ENCODE data around the gene PLD5. TPM values are rescaled to one million over a fixed set of nuclear protein-coding genes. Genes with fewer than 3 reads are reported as not detected.

PLD5 gene
- total and polyA plus RNA-seq, 2 donors (not counting 3 experiments of a cell fraction or from before 2014, with no cell fraction given), result not detected

- H3K27ac ChIP-seq (ENCODE audit: insufficient read depth, low read depth, low read length), result no peak overlapping the region
- no peak overlapping the region for H3K4me3 ChIP-seq (replicated peaks in 1 of 3; ENCODE audit: insufficient read depth in 1 of 3, low read depth in 1 of 3, low read length in 3 of 3)
- DNase-seq (ENCODE audit: low read depth, low spot score), result no peak
- H3K9ac ChIP-seq (replicated peaks; ENCODE audit: extremely low read depth, insufficient read depth, low read length), result no peak overlapping the region
- no peaks in the 10 kb centered on the region for H3K79me2 ChIP-seq (ENCODE audit: control insufficient read depth, insufficient read depth, low read length)
- BruUV-seq (replicated peaks), result no TSS peak
- peaks cover 4% of the 10 kb centered on the region for H3K9me3 ChIP-seq (replicated peaks; ENCODE audit: control insufficient read depth, insufficient read depth, low read length)
- POLR2A ChIA-PET, result no interaction called here
- CTCF ChIA-PET, result no interaction called here
- H3K36me3 ChIP-seq (ENCODE audit: control insufficient read depth in 2 of 2, extremely low read depth in 1 of 2, insufficient read depth in 2 of 2, low read length in 2 of 2), result no peaks in the 10 kb centered on the region
- dilution Hi-C loops (cut with MboI; ENCODE audit: extremely low pct_ligation_motif_present, low sequenced_read_pairs) (no loop called here), intact Hi-C loops (cut with micrococcal nuclease) (no loop called here)
- no peak overlapping the region for H3K4me2 ChIP-seq (ENCODE audit: insufficient read depth, low read length)
- no peaks in the 10 kb centered on the region for H3K9me1 ChIP-seq (replicated peaks; ENCODE audit: control insufficient read depth, extremely low read depth, insufficient read depth, low read length)
- H4K20me1 ChIP-seq (replicated peaks; ENCODE audit: control insufficient read depth, extremely low read depth, insufficient read depth, low read length), result no peaks in the 10 kb centered on the region
- H3K27me3 ChIP-seq (ENCODE audit: control insufficient read depth in 2 of 2, insufficient read depth in 2 of 2, low read length in 2 of 2), result no peaks in the 10 kb centered on the region
- TF ChIP-seq GATA2 (IDR thresholded peaks at IDR 0.05; ENCODE audit: insufficient read depth, insufficient read length, low read depth, low read length) (no peak), FOS (IDR thresholded peaks at IDR 0.05; ENCODE audit: borderline replicate concordance, insufficient read depth, low read length) (no peak), POLR2AphosphoS5 (IDR thresholded peaks at IDR 0.05; ENCODE audit: insufficient read depth, low read depth, low read length) (no peak), MYC (IDR thresholded peaks at IDR 0.05; ENCODE audit: low read depth, low read length) (no peak)
- TF ChIP-seq, protein P1, sequence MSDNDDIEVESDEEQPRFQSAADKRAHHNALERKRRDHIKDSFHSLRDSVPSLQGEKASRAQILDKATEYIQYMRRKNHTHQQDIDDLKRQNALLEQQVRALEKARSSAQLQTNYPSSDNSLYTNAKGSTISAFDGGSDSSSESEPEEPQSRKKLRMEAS (IDR thresholded peaks at IDR 0.05; ENCODE audit: insufficient read depth, insufficient read length), result no peak
- TF ChIP-seq, protein P2, sequence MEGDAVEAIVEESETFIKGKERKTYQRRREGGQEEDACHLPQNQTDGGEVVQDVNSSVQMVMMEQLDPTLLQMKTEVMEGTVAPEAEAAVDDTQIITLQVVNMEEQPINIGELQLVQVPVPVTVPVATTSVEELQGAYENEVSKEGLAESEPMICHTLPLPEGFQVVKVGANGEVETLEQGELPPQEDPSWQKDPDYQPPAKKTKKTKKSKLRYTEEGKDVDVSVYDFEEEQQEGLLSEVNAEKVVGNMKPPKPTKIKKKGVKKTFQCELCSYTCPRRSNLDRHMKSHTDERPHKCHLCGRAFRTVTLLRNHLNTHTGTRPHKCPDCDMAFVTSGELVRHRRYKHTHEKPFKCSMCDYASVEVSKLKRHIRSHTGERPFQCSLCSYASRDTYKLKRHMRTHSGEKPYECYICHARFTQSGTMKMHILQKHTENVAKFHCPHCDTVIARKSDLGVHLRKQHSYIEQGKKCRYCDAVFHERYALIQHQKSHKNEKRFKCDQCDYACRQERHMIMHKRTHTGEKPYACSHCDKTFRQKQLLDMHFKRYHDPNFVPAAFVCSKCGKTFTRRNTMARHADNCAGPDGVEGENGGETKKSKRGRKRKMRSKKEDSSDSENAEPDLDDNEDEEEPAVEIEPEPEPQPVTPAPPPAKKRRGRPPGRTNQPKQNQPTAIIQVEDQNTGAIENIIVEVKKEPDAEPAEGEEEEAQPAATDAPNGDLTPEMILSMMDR (IDR thresholded peaks at IDR 0.05; ENCODE audit: extremely low read depth in 1 of 2, insufficient read depth in 1 of 2, low read depth in 1 of 2, low read length in 2 of 2), result no peak
- FAIRE-seq, result no peak
- H2AFZ ChIP-seq (ENCODE audit: low read depth, low read length), result no peak overlapping the region
- no peaks in the 10 kb centered on the region for H3K4me1 ChIP-seq (ENCODE audit: control insufficient read depth, extremely low read depth, insufficient read depth, low read length)
Observed at GRCh38 chr1:242201090-242201489, 323.4 kb downstream of the PLD5 start.

Data from endothelial cell of umbilical vein (primary cell).